NCI-H2171 (cell line): ENCODE data around the gene CHD9.
"Not testable (repeated sequence)": the region's sequence is repeated elsewhere in the genome, so short reads cannot be mapped to it uniquely, and the experiment has no call there.

Source experiments
- DNase-seq: peaks from one replicate; lab custom pipeline; 2025; lab: John Stamatoyannopoulos, UW

The CHD9 gene

GRCh38 chr16:53045341-53046220 is 9.2 kb upstream of the CHD9 start:
- DNase-seq, result no peak

DNA sequence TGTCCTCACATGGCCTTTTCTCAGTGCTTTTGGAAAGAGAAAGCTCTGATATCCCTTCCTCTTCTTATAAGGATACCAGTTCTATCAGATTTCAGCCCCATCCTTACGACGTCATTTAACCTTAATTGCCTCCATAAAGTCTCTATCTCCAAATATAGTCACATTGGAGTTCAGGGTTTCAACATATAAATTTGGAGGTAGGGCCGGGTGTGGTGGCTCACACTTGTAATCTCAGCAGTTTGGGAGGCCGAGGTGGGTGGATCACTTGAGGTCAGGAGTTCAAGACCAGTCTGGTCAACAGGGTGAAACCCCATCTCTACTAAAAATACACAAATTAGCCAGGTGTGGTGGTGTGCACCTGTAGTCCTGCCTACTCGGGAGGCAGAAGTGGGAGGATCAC is 7.3 kb upstream of the CHD9 start:
- not testable (repeated sequence) for DNase-seq

DNA sequence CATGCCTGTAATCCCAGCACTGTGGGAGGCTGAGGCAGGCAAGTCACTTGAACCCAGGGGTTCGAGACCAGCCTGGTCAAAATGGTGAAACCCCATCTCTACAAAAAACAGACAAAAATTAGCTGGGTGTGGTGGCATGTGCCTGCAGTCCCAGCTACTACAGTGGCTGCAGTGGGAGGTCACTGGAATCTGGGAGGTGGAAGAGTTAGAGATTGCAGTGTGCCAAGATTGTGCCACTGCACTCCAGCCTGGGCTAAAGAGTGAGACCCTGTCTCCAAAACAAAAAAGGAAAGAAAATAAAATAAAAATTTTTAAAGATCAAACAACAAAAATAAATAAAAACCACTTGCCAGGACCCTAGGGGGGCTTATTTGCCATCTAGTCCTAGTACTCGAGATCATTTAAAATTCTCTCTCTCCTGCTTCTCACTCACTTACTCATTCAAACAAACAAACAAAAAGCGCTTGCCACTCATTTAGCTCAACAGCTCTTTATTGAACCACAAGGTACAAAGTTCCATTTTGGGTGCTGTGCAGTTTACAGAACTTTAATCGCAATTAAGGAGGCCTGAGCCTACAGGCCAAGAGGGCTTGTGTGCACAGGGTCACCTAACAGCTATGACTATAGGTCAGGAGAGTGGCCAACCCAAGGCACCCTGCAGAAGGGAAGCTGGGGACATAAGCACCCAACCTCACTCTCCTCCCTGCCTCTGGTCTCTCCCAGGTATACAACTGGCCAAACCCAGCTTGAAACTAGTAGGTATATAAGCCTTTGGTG is 6.5 kb upstream of the CHD9 start:
- no peak for DNase-seq

- DNase-seq, result not testable (repeated sequence)
Measured at GRCh38 chr16:53051255-53051654, 3.5 kb upstream of the CHD9 start.

GRCh38 chr16:53052519-53053501 is 2.0 kb upstream of the CHD9 start, which contains the start of gene CHD9NB:
CHD9NB (minus strand) TSS chr16:53052897; CDS start chr16:53044158, 8,739 bp downstream.
- DNase-seq, result no peak

DNA sequence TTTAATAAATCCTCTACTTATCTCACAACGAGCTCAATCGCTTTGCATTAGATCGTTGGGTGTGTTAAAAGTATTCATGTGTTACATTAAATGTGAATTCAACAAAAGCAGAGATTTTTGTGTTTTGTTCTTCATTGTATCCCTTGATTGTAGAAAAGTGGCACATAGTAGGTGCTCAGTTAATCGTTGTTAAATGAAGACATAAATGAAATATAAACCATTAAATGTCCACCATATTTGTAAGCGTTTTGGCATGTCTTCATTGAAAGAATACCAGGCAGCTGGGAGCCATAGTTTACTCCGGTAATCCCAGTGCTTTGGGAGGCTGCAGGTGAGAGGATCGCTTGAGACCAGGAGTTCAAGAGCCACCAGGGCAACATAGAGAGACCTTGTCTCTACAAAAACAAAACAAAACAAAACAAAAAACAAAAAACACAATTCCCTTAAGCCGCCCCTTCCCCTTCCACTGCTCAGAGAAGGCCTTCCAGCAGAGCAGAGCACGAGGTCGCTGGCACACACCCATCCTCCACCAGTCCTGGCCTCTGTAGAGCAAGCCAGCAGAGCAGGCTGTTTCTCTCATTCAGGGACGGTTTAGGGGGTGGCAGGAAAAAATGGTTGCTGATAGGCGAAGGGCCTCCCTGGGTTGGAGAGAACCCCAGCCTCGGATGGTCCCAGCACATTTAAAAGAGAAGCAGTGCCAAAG is 673 bp upstream of the CHD9 start:
- no peak for DNase-seq

DNA sequence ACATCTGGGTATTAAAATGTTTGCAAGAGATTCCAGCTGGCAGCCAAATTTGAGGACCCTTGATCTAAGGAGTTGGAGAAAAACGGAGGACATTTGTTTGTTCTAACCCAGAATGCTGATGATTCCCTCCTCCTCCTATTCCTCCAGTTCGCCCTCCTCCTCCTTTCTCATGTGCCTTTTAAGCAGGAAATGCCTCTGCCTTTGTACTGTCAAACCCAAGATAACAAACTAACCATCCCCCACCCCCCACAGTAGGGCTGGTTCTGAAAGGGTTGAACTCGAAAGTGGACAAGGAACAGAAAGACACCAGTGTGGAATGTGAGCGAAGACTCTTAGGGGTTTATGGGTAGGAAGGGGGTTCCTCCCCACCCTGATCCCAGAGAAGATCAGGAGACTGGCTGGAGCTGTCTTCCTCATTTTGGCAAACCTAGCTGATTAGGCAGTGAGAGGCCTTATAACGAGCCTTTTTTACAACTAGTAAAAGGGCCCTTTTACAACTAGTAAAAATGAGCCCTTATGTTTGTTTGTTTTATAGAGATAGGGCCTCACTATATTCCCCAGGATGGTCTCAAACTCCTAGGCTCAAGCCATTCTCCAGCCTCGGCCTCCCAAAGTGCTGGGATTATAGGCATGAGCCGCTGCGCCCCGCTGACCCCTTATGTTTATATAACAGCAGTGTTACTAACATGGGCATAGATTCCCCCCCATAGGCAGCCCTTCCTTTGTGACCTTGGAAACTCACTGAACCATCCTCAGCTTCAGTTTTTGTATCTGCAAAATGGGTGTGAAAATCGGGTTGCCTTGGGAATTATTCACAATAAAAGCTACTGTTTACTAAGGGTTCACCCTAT is 975 bp downstream of the CHD9 start:
- DNase-seq, result no peak

GRCh38 chr16:53056392-53056881 is 1.6 kb downstream of the CHD9 start:
- no peak for DNase-seq

DNA sequence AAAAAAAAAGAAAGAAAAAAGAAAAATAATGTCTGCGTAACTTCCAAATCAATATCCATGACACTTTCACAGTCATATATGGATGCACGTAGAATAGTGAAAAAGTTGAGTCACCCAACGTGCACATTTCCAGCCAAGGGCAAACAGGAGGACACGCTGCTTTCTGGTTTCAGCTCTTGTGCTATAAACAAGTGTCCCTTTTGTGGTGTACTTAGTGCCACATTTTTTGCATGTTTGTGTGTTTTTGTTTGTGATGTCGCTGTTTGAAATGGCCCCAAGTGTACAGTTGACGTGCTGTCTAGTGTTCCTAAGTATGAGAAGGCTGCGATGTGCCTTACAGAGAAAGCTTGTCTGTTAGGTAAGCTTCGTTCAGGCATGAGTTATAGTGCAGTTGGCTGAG is 2.9 kb downstream of the CHD9 start:
- DNase-seq, result no peak

DNA sequence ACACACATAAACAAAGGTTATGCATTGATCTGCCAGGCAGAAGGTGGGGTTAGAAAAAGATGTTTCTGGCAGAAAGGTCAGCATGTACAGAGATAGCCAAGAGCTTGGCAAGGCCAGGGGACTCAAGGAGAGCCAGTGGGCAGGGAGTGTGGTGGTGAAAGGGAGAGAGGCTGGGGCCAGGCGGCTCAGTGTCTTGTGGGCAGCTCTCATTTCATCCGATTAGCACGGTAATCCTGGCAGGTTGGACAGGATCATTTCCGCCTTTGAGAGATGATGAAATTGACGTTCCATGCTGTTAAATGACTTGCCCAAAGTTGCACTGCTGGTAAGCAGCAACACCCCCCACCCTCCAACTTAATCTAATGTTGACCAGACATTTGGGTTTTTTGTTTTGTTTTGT is 3.6 kb downstream of the CHD9 start:
- no peak for DNase-seq

DNA sequence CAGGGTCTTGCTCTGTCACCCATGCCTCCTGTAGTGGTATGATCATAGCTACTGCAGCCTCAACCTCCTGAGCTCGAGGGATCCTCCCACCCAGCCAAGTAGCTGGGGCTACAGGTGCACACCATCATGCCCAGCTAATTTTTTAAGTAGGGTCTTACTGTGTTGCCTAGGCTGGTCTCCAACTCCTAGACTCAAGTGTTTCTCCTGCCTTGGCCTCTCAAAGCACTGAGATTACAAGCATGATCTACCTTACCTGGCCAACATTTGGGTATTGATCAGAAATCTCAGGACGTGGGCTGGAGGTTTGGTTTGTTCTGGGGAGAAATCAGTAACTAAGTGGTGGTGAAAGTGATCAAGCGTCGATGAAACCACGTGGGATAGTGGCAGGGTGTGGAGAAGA is 4.1 kb downstream of the CHD9 start:
- no peak for DNase-seq

- no peak for DNase-seq
Measured at GRCh38 chr16:53059672-53060071, 4.9 kb downstream of the CHD9 start.

- no peak for DNase-seq
Measured at GRCh38 chr16:53061256-53061655, 6.5 kb downstream of the CHD9 start.

GRCh38 chr16:53061701-53062159 is 6.9 kb downstream of the CHD9 start:
- DNase-seq, result no peak

DNA sequence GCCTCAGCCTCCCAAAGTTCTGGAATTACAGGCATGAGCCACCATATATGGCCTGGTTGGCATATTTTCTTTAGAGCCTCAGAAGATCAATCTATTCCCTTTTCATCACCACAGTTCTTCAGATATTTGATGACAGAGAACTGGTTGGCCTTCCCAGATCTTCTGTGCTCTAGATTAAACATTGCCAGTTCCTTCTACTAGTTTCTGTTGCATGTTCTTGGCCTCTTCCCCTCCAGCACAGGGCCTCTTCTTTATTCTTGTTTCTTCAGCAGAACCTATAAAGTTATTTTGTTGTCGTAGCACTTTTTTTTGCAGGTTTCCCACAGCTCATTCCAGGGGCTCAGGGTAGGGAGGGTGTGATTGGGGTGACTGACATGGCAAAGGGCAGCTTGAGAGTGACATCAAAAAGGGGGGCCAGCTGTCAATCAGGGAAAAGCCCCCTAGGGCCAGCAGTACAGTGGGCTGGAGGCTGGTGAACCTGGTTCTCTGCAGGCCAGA is 9.3 kb downstream of the CHD9 start:
- DNase-seq, result no peak

DNA sequence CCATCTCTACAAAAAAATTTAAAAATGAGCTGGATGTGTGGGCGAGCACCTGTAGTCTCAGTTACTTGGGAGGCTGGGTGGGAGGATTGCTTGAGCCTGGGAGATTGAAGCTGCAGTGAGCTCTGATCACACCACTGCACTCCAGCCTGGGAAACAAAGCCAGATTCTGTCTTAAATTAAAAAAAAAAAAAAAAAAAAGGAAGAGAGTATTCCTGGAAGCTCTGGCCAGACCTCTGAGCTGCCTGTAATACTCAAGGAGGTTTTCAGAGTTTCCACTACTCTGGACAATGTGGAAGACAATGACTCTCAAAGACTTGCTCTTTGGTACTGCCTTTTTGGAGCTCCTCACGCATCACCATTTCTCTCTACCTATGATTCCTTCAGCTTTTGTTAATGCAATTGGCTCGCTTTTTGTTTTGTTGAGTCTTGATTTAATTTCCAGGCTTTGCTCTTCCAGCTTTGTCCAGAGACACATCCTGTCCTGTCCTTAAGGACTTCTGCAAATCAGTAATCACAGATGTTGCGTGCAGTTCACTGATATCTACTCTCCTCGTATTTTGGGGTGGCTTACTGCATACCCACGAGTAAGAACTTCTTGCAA is 10.8 kb downstream of the CHD9 start:
- DNase-seq, result no peak

DNA sequence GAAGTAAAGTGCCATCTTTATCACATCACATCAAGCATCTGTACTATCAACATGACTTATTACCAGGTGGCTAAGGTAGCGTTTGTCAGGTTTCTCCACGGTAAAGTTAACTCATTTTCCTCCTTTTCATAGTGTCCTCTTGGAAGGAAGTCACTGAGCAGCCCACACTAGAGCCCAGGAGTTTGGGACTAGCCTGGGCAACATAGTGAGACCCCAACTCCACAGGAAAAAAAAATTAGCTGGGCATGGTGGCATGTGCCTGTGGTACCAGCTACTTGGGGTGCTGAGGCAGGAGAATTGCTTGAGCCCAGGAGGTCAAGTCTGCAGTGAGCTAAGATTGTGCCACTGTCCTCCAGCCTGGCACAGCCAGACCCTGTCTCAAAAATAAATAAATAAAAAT is 12.9 kb downstream of the CHD9 start:
- DNase-seq, result no peak

DNA sequence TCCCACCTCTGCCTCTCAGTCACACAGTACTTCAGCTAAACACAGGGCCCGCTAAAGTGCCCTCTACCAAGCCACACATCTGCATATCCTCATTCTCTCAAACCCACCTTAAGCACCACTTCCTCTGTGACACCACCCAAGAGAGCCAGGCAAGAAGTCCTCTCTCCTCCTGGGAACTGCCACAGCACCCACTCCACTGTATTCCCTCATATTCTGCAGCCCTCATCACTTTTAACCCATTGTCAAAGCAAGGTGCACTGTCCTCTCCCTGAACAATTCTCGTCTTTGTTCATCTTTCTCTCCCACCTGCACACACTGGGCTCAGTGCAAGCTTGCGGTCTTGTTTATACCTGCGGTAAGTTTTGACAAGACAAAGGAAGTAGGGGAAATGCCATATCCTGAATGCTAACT is 13.6 kb downstream of the CHD9 start:
- DNase-seq, result no peak

GRCh38 chr16:53069772-53070171 is 15.0 kb downstream of the CHD9 start:
- no peak for DNase-seq
